ENCODE results near the gene TRPM2. TPM values are rescaled to one million over a fixed set of nuclear protein-coding genes. Genes with fewer than 3 reads are reported as not detected.
"Not testable (repeated sequence)": the region's sequence is repeated elsewhere in the genome, so short reads cannot be mapped to it uniquely, and the experiment has no call there.

TRPM2 gene
- total RNA-seq, 3 donors from 2014 or later (not counting 1 experiment from before 2014, with no cell fraction given) = 21.7 to 70.5 (median 25.2) TPM

- peak overlapping the region; percentile 76 for H3K4me3 Mint-ChIP-seq
- peak overlapping the region; percentile 86 to 97 for H3K27ac Mint-ChIP-seq
- peaks cover 25% of the 10 kb centered on the region in 2 donors for H3K4me1 Mint-ChIP-seq
- no peak for ATAC-seq
- TF ChIP-seq CTCF (IDR thresholded peaks at IDR 0.05) = no peak
- Histone ChIP-seq H3K9me3 (ENCODE audit: control insufficient read depth, insufficient read depth, low read length) (no peaks in the 10 kb centered on the region), H3K4me1 (ENCODE audit: control insufficient read depth, insufficient read depth, low read length) (peaks cover 31% of the 10 kb centered on the region), H3K4me3 (ENCODE audit: low read length) (no peak overlapping the region), H3K27me3 (ENCODE audit: control insufficient read depth, insufficient read depth, low read length) (no peaks in the 10 kb centered on the region), H3K27ac (ENCODE audit: low read length) (no peak overlapping the region), H3K36me3 (ENCODE audit: control insufficient read depth, insufficient read depth, low read length) (peaks cover 10% of the 10 kb centered on the region)
- no peak for DNase-seq
- intact Hi-C loops (cut with micrococcal nuclease) = no loop called here
- 95% methylated on average over 1 of the region's 3 CpGs for WGBS (ENCODE audit: insufficient coverage)
- no peaks in the 10 kb centered on the region for H3K27me3 Mint-ChIP-seq (ENCODE audit: low read depth in 2 of 2)
- no peaks in the 10 kb centered on the region for H3K36me3 Mint-ChIP-seq
- H3K9me3 Mint-ChIP-seq = no peaks in the 10 kb centered on the region
These were observed 16.0 kb upstream of the TRPM2 start for GRCh38 chr21:44337449-44337848.

DNA sequence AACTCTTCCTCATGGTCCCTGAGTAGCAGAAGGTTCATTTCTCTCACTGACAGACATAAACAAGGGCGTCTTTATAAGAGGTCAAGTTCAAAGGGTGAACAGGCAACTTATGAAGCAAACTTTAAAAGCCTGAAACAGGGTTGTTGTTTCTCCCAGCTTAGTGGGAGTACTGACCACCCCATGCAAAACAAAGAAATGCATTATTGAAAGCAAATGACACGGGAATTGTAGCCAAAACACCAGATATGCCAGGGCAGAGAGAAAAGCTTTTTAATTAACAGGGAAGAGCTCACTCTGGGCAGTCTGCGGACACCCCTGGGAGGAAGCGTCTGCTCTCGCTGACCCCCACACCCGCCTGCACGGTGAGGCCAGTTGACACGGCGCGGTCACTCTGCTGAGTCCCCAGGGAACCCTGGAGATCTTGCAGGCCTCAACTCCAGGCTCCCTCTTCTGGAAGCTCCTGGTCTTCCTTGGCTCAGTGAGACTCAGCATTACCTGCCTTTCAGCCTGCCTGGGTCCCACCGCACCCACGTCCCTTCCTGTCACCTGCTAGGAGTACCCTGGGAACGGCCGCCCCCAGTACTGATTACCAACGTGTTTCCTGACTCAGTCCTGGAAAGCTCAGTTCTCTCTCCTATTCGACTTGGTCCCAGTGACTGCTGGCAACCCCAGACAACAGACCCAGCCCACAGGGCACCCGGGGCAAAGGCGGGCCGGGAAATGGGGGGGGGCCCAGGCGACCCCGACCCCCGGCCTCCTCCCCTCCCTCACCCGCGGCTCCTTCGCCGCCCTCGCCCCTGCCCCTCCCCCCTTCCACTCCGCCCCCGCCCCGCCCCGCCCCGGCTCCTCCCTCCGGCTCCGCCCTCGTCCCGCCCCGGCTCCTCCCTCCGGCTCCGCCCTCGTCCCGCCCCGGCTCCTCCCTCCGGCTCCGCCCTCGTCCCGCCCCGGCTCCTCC lies 15.2 kb upstream of the TRPM2 start:
- no peaks in the 10 kb centered on the region for H3K9me3 ChIP-seq (ENCODE audit: control insufficient read depth, insufficient read depth, low read length)
- ATAC-seq = no peak
- peak overlapping the region; percentile 56 for H3K27ac ChIP-seq (ENCODE audit: low read length)
- H3K27me3 Mint-ChIP-seq (ENCODE audit: low read depth in 2 of 2) = no peaks in the 10 kb centered on the region
- no peak for TF ChIP-seq CTCF (IDR thresholded peaks at IDR 0.05)
- peaks cover 7% of the 10 kb centered on the region for H3K36me3 ChIP-seq (ENCODE audit: control insufficient read depth, insufficient read depth, low read length)
- H3K4me1 ChIP-seq (ENCODE audit: control insufficient read depth, insufficient read depth, low read length) = peaks cover 31% of the 10 kb centered on the region
- H3K4me3 ChIP-seq (ENCODE audit: low read length) = no peak overlapping the region
- peak overlapping the region; percentile 86 to 97 for H3K27ac Mint-ChIP-seq
- no peaks in the 10 kb centered on the region for H3K9me3 Mint-ChIP-seq
- intact Hi-C loops (cut with micrococcal nuclease) = no loop called here
- peak overlapping the region; percentile 76 for H3K4me3 Mint-ChIP-seq
- H3K27me3 ChIP-seq (ENCODE audit: control insufficient read depth, insufficient read depth, low read length) = no peaks in the 10 kb centered on the region
- DNase-seq = peak; percentile 39 to 65
- no peaks in the 10 kb centered on the region for H3K36me3 Mint-ChIP-seq
- WGBS (ENCODE audit: insufficient coverage) = 28% methylated on average over 31 of the region's 47 CpGs
- H3K4me1 Mint-ChIP-seq = peaks cover 25% of the 10 kb centered on the region in 2 donors

DNA sequence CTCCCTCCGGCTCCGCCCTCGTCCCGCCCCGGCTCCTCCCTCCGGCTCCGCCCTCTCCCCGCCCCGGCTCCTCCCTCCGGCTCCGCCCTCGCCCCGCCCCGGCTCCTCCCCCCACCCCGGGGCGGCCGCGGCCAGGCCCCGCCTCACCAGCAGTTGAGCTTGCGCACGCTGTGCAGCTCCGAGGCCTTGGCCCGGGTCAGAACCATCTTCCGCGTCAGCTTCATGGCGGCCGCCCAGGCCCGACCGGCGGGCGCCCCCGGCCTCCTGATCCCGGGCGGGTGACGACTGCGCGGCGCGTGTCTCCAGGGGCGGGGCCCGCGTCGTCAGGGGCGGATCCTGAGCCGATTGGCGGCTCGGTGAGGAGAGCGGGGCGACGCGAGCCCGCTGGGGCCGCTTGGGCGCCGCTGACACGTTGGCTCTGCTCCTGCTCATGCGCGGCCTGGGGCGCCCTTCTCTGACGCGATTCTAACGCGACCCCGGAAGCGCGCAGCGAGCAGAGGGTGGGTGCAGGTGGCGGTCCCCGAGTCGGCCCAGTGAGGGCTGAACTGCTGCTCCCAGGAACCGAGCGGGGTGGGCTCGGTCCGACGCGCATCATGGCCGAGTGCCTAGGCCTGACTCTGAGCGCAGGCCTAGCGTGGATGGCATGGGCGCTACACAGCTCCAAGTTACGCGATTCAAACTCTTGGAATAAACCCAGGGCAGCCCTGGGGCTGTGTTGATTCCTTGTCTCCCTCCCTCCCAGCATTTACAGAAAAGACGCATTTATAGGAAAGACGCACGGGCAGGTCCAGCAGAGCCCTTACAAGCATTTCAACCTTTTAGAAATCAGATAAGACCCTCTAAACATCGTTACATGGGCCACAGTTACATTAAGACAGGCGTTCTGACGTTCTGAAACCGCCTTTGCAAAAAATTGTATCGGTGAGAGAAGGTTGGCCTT lies 14.2 kb upstream of the TRPM2 start, which contains the start of gene CFAP410:
Gene CFAP410, minus strand, starts transcription at position 420 of the 940 bp plus-strand sequence. Its CDS starts 196 bp downstream, at position 224.
- Mint-ChIP-seq H3K4me1 (peaks cover 25% of the 10 kb centered on the region in 2 donors), H3K4me3 (peak within 1 kb of the TSS; percentile 92), H3K9me3 (no peaks in the 10 kb centered on the region), H3K36me3 (no peaks in the 10 kb centered on the region), H3K27ac (peak within 1 kb of the TSS; percentile 97), H3K27me3 (ENCODE audit: low read depth in 2 of 2) (no peaks in the 10 kb centered on the region)
- no peaks in the 10 kb centered on the region for H3K27me3 ChIP-seq (ENCODE audit: control insufficient read depth, insufficient read depth, low read length)
- WGBS (ENCODE audit: insufficient coverage) = under 1% methylated on average over 80 of the region's 90 CpGs
- intact Hi-C loops (cut with micrococcal nuclease) = no loop called here
- peak within 1 kb of the TSS; percentile 85 for H3K4me3 ChIP-seq (ENCODE audit: low read length)
- H3K27ac ChIP-seq (ENCODE audit: low read length) = peak within 1 kb of the TSS; percentile 97
- DNase-seq = peak; percentile 96 to 97
- TF ChIP-seq CTCF (IDR thresholded peaks at IDR 0.05) = no peak
- peak; percentile 85 to 93 (median 85) for ATAC-seq
- H3K36me3 ChIP-seq (ENCODE audit: control insufficient read depth, insufficient read depth, low read length) = peaks cover 7% of the 10 kb centered on the region
- peaks cover 26% of the 10 kb centered on the region for H3K4me1 ChIP-seq (ENCODE audit: control insufficient read depth, insufficient read depth, low read length)
- no peaks in the 10 kb centered on the region for H3K9me3 ChIP-seq (ENCODE audit: control insufficient read depth, insufficient read depth, low read length)

- H3K9me3 ChIP-seq (ENCODE audit: control insufficient read depth, insufficient read depth, low read length); H3K36me3 Mint-ChIP-seq; intact Hi-C loops (cut with micrococcal nuclease); H3K4me3 Mint-ChIP-seq; H3K27ac ChIP-seq (ENCODE audit: low read length); H3K9me3 Mint-ChIP-seq; DNase-seq; ATAC-seq; H3K27ac Mint-ChIP-seq; H3K4me3 ChIP-seq (ENCODE audit: low read length); H3K27me3 ChIP-seq (ENCODE audit: control insufficient read depth, insufficient read depth, low read length); H3K36me3 ChIP-seq (ENCODE audit: control insufficient read depth, insufficient read depth, low read length); H3K27me3 Mint-ChIP-seq (ENCODE audit: low read depth in 2 of 2): not testable (repeated sequence)
- H3K4me1 Mint-ChIP-seq = peaks cover 21 to 25% of the 10 kb centered on the region in 2 donors
- H3K4me1 ChIP-seq (ENCODE audit: control insufficient read depth, insufficient read depth, low read length) = peaks cover 23% of the 10 kb centered on the region
- WGBS (ENCODE audit: insufficient coverage) = 93% methylated on average over 12 of the region's 12 CpGs
These were observed 11.5 kb upstream of the TRPM2 start for GRCh38 chr21:44341726-44342458.

- H3K27ac ChIP-seq (ENCODE audit: low read length); H3K27me3 Mint-ChIP-seq (ENCODE audit: low read depth in 2 of 2); H3K36me3 Mint-ChIP-seq; DNase-seq; H3K27ac Mint-ChIP-seq; intact Hi-C loops (cut with micrococcal nuclease); H3K9me3 ChIP-seq (ENCODE audit: control insufficient read depth, insufficient read depth, low read length); H3K4me3 ChIP-seq (ENCODE audit: low read length); H3K36me3 ChIP-seq (ENCODE audit: control insufficient read depth, insufficient read depth, low read length); H3K27me3 ChIP-seq (ENCODE audit: control insufficient read depth, insufficient read depth, low read length); ATAC-seq; H3K9me3 Mint-ChIP-seq: not testable (repeated sequence)
- WGBS (ENCODE audit: insufficient coverage) = 79% methylated on average over 7 of the region's 8 CpGs
- peak overlapping the region; percentile 21 for H3K4me3 Mint-ChIP-seq
- H3K4me1 ChIP-seq (ENCODE audit: control insufficient read depth, insufficient read depth, low read length) = peaks cover 22% of the 10 kb centered on the region
- H3K4me1 Mint-ChIP-seq = peaks cover 17% of the 10 kb centered on the region in 2 donors
These were observed 10.4 kb upstream of the TRPM2 start for GRCh38 chr21:44342981-44343380.
